GM21576 (cell line): ENCODE data around the gene AVPR2.

Source experiments
- ATAC-seq: cut with Tn5 transposase; IDR thresholded peaks from one replicate; pipeline ENCODE4 v1.9.1; 2021; ENCODE audit warnings: mild to moderate bottlenecking, moderate library complexity; ENCODE audit not compliant: unreplicated experiment

The AVPR2 gene

GRCh38 chrX:153870791-153871360, 33.6 kb upstream of the AVPR2 start:
- ATAC-seq = no peak

- ATAC-seq = no peak
Measured at GRCh38 chrX:153871451-153871850, 33.0 kb upstream of the AVPR2 start.

GRCh38 chrX:153871946-153872878, 32.3 kb upstream of the AVPR2 start:
- ATAC-seq = no peak

GRCh38 chrX:153873282-153874084, 31.0 kb upstream of the AVPR2 start:
- ATAC-seq = no peak

- ATAC-seq = no peak
Measured at GRCh38 chrX:153874085-153874365, 30.4 kb upstream of the AVPR2 start.

- no peak for ATAC-seq
Measured at GRCh38 chrX:153874366-153875125, 29.9 kb upstream of the AVPR2 start.

GRCh38 chrX:153875391-153876111, 28.9 kb upstream of the AVPR2 start:
- ATAC-seq = no peak

GRCh38 chrX:153876112-153876491, 28.4 kb upstream of the AVPR2 start:
- ATAC-seq = no peak

- ATAC-seq = no peak
Measured at GRCh38 chrX:153877571-153878261, 26.8 kb upstream of the AVPR2 start.

GRCh38 chrX:153878345-153878744, 26.1 kb upstream of the AVPR2 start:
- ATAC-seq = no peak

GRCh38 chrX:153878969-153879653, 25.4 kb upstream of the AVPR2 start:
- no peak for ATAC-seq

GRCh38 chrX:153879741-153880439, 24.6 kb upstream of the AVPR2 start:
- no peak for ATAC-seq

- ATAC-seq = no peak
Measured at GRCh38 chrX:153880440-153880815, 24.0 kb upstream of the AVPR2 start.

GRCh38 chrX:153881281-153881680, 23.2 kb upstream of the AVPR2 start:
- ATAC-seq = no peak

GRCh38 chrX:153882086-153882498, 22.4 kb upstream of the AVPR2 start:
- ATAC-seq = no peak

- no peak for ATAC-seq
Measured at GRCh38 chrX:153882557-153882956, 21.9 kb upstream of the AVPR2 start.

GRCh38 chrX:153883163-153883843, 21.2 kb upstream of the AVPR2 start:
- no peak for ATAC-seq

- ATAC-seq = no peak
Measured at GRCh38 chrX:153884136-153884535, 20.3 kb upstream of the AVPR2 start.
